ENCODE results near the gene SEPSECS.

SEPSECS gene

GRCh38 chr4:25159837-25160713 is at the start of gene SEPSECS:
TSS of gene SEPSECS (minus strand) at chr4:25160449. CDS start at chr4:25160369, 80 bp downstream.
- peak; percentile 96 for DNase-seq (ENCODE audit: low spot score)

GRCh38 chr4:25209702-25210101 is 49.5 kb upstream of the SEPSECS start:
- DNase-seq (ENCODE audit: low spot score), result no peak

GRCh38 chr4:25207997-25208396 is 47.7 kb upstream of the SEPSECS start:
- no peak for DNase-seq (ENCODE audit: low spot score)

GRCh38 chr4:25198713-25199112 is 38.5 kb upstream of the SEPSECS start:
- DNase-seq (ENCODE audit: low spot score), result no peak

- no peak for DNase-seq (ENCODE audit: low spot score)
Observed at GRCh38 chr4:25190407-25190806, 30.2 kb upstream of the SEPSECS start.

- DNase-seq (ENCODE audit: low spot score), result no peak
Observed at GRCh38 chr4:25184056-25184455, 23.8 kb upstream of the SEPSECS start.

- DNase-seq (ENCODE audit: low spot score), result no peak
Observed at GRCh38 chr4:25182937-25183336, 22.7 kb upstream of the SEPSECS start.

- DNase-seq (ENCODE audit: low spot score), result no peak
Observed at GRCh38 chr4:25180524-25181131, 20.4 kb upstream of the SEPSECS start.

GRCh38 chr4:25178838-25179261 is 18.6 kb upstream of the SEPSECS start:
- no peak for DNase-seq (ENCODE audit: low spot score)

GRCh38 chr4:25177147-25177546 is 16.9 kb upstream of the SEPSECS start:
- DNase-seq (ENCODE audit: low spot score), result no peak

- DNase-seq (ENCODE audit: low spot score), result no peak
Observed at GRCh38 chr4:25174674-25175073, 14.4 kb upstream of the SEPSECS start.

- DNase-seq (ENCODE audit: low spot score), result no peak
Observed at GRCh38 chr4:25172961-25173915, 13.0 kb upstream of the SEPSECS start.

GRCh38 chr4:25171201-25171865 is 11.1 kb upstream of the SEPSECS start:
- DNase-seq (ENCODE audit: low spot score), result no peak

- DNase-seq (ENCODE audit: low spot score), result no peak
Observed at GRCh38 chr4:25169446-25169845, 9.2 kb upstream of the SEPSECS start.

GRCh38 chr4:25165916-25166315 is 5.7 kb upstream of the SEPSECS start:
- no peak for DNase-seq (ENCODE audit: low spot score)

GRCh38 chr4:25163196-25163595 is 2.9 kb upstream of the SEPSECS start:
- DNase-seq (ENCODE audit: low spot score), result no peak

- no peak for DNase-seq (ENCODE audit: low spot score)
Observed at GRCh38 chr4:25162566-25162965, 2.3 kb upstream of the SEPSECS start.

- no peak for DNase-seq (ENCODE audit: low spot score)
Observed at GRCh38 chr4:25161593-25161950, 1.3 kb upstream of the SEPSECS start.

GRCh38 chr4:25160714-25161592 is 704 bp upstream of the SEPSECS start:
- peak; percentile 16 for DNase-seq (ENCODE audit: low spot score)

GRCh38 chr4:25158817-25159216 is 1.4 kb downstream of the SEPSECS start:
- DNase-seq (ENCODE audit: low spot score), result no peak

GRCh38 chr4:25157081-25157480 is 3.2 kb downstream of the SEPSECS start:
- DNase-seq (ENCODE audit: low spot score), result no peak
